ENCODE measurements around the gene STRIT1. TPM values are rescaled to one million over a fixed set of nuclear protein-coding genes. Genes with fewer than 3 reads are reported as not detected.
"Not testable (repeated sequence)": the region's sequence is repeated elsewhere in the genome, so short reads cannot be mapped to it uniquely, and the experiment has no call there.

STRIT1 gene
- total RNA-seq, 1 donor from 2014 or later, result not detected

- peaks cover 1% of the 10 kb centered on the region for H3K27me3 Mint-ChIP-seq
- no peaks in the 10 kb centered on the region for H3K36me3 Mint-ChIP-seq (ENCODE audit: low read depth)
- intact Hi-C loops (cut with micrococcal nuclease), result no loop called here
- H3K4me3 Mint-ChIP-seq, result no peak overlapping the region
- H3K9me3 Mint-ChIP-seq, result no peaks in the 10 kb centered on the region
- no peak for DNase-seq
- H3K4me1 Mint-ChIP-seq, result no peaks in the 10 kb centered on the region
- H3K27ac Mint-ChIP-seq, result no peak overlapping the region
Measured at GRCh38 chr3:155302891-155303290, 9.4 kb upstream of the STRIT1 start.

- Mint-ChIP-seq H3K36me3 (ENCODE audit: low read depth) (no peaks in the 10 kb centered on the region), H3K27ac (no peak overlapping the region), H3K4me3 (no peak overlapping the region), H3K4me1 (no peaks in the 10 kb centered on the region), H3K9me3 (no peaks in the 10 kb centered on the region), H3K27me3 (peaks cover 1% of the 10 kb centered on the region)
- DNase-seq, result no peak
- intact Hi-C loops (cut with micrococcal nuclease), result no loop called here
Measured at GRCh38 chr3:155302481-155302880, 9.0 kb upstream of the STRIT1 start.

- no peak for DNase-seq
- Mint-ChIP-seq H3K27me3 (no peaks in the 10 kb centered on the region), H3K9me3 (no peaks in the 10 kb centered on the region), H3K36me3 (ENCODE audit: low read depth) (no peaks in the 10 kb centered on the region), H3K27ac (no peak overlapping the region), H3K4me3 (no peak overlapping the region), H3K4me1 (no peaks in the 10 kb centered on the region)
- intact Hi-C loops (cut with micrococcal nuclease), result no loop called here
Measured at GRCh38 chr3:155297100-155297499, 3.6 kb upstream of the STRIT1 start.

GRCh38 chr3:155296413-155296812 is 2.9 kb upstream of the STRIT1 start:
- H3K27me3 Mint-ChIP-seq, result no peaks in the 10 kb centered on the region
- H3K36me3 Mint-ChIP-seq (ENCODE audit: low read depth), result no peaks in the 10 kb centered on the region
- intact Hi-C loops (cut with micrococcal nuclease), result no loop called here
- DNase-seq, result no peak
- no peaks in the 10 kb centered on the region for H3K9me3 Mint-ChIP-seq
- no peak overlapping the region for H3K27ac Mint-ChIP-seq
- no peaks in the 10 kb centered on the region for H3K4me1 Mint-ChIP-seq
- H3K4me3 Mint-ChIP-seq, result no peak overlapping the region

GRCh38 chr3:155292693-155293092 is 790 bp downstream of the STRIT1 start:
- no peaks in the 10 kb centered on the region for H3K4me1 Mint-ChIP-seq
- no peak for DNase-seq
- no peaks in the 10 kb centered on the region for H3K36me3 Mint-ChIP-seq (ENCODE audit: low read depth)
- peaks cover 1% of the 10 kb centered on the region for H3K27me3 Mint-ChIP-seq
- H3K9me3 Mint-ChIP-seq, result no peaks in the 10 kb centered on the region
- no peak overlapping the region for H3K4me3 Mint-ChIP-seq
- H3K27ac Mint-ChIP-seq, result no peak overlapping the region
- intact Hi-C loops (cut with micrococcal nuclease), result no loop called here

GRCh38 chr3:155292133-155292532 is 1.4 kb downstream of the STRIT1 start:
- H3K4me3 Mint-ChIP-seq, result no peak overlapping the region
- H3K9me3 Mint-ChIP-seq, result no peaks in the 10 kb centered on the region
- no peaks in the 10 kb centered on the region for H3K4me1 Mint-ChIP-seq

GRCh38 chr3:155286736-155287135 is 6.7 kb downstream of the STRIT1 start:
- Mint-ChIP-seq H3K9me3 (no peaks in the 10 kb centered on the region), H3K4me3 (no peak overlapping the region), H3K27me3 (peaks cover 1% of the 10 kb centered on the region), H3K4me1 (no peaks in the 10 kb centered on the region), H3K27ac (no peak overlapping the region), H3K36me3 (ENCODE audit: low read depth) (no peaks in the 10 kb centered on the region)
- DNase-seq, result no peak
- intact Hi-C loops (cut with micrococcal nuclease), result no loop called here

More at GRCh38 chr3:155292133-155292532, 1.4 kb downstream of the STRIT1 start:
- DNase-seq, result no peak
- peaks cover 1% of the 10 kb centered on the region for H3K27me3 Mint-ChIP-seq
- H3K27ac Mint-ChIP-seq, result no peak overlapping the region
- intact Hi-C loops (cut with micrococcal nuclease), result no loop called here
- no peaks in the 10 kb centered on the region for H3K36me3 Mint-ChIP-seq (ENCODE audit: low read depth)

- Mint-ChIP-seq H3K4me1 (no peaks in the 10 kb centered on the region), H3K4me3 (no peak overlapping the region), H3K36me3 (ENCODE audit: low read depth) (no peaks in the 10 kb centered on the region), H3K9me3 (no peaks in the 10 kb centered on the region), H3K27me3 (peaks cover 1% of the 10 kb centered on the region), H3K27ac (no peak overlapping the region)
- intact Hi-C loops (cut with micrococcal nuclease), result no loop called here
- DNase-seq, result no peak
Measured at GRCh38 chr3:155285936-155286335, 7.5 kb downstream of the STRIT1 start.

- H3K27ac Mint-ChIP-seq, result no peak overlapping the region
- H3K9me3 Mint-ChIP-seq, result no peaks in the 10 kb centered on the region
- H3K36me3 Mint-ChIP-seq (ENCODE audit: low read depth), result no peaks in the 10 kb centered on the region
- no peak overlapping the region for H3K4me3 Mint-ChIP-seq
- intact Hi-C loops (cut with micrococcal nuclease), result no loop called here
- DNase-seq, result no peak
- no peaks in the 10 kb centered on the region for H3K27me3 Mint-ChIP-seq
- H3K4me1 Mint-ChIP-seq, result no peaks in the 10 kb centered on the region
Measured at GRCh38 chr3:155283092-155284056, 10.1 kb downstream of the STRIT1 start.

GRCh38 chr3:155282385-155283091 is 10.9 kb downstream of the STRIT1 start:
- Mint-ChIP-seq H3K9me3 (no peaks in the 10 kb centered on the region), H3K27ac (no peak overlapping the region), H3K4me1 (no peaks in the 10 kb centered on the region)

GRCh38 chr3:155281912-155282311 is 11.6 kb downstream of the STRIT1 start:
- Mint-ChIP-seq H3K9me3 (no peaks in the 10 kb centered on the region), H3K27me3 (no peaks in the 10 kb centered on the region), H3K36me3 (ENCODE audit: low read depth) (no peaks in the 10 kb centered on the region), H3K27ac (no peak overlapping the region), H3K4me3 (no peak overlapping the region), H3K4me1 (no peaks in the 10 kb centered on the region)
- DNase-seq, result no peak
- intact Hi-C loops (cut with micrococcal nuclease), result no loop called here

More at GRCh38 chr3:155282385-155283091, 10.9 kb downstream of the STRIT1 start:
- no peak overlapping the region for H3K4me3 Mint-ChIP-seq
- no peaks in the 10 kb centered on the region for H3K27me3 Mint-ChIP-seq
- no peaks in the 10 kb centered on the region for H3K36me3 Mint-ChIP-seq (ENCODE audit: low read depth)
- DNase-seq, result no peak
- intact Hi-C loops (cut with micrococcal nuclease), result no loop called here

- H3K27me3 Mint-ChIP-seq; intact Hi-C loops (cut with micrococcal nuclease); DNase-seq; H3K27ac Mint-ChIP-seq; H3K36me3 Mint-ChIP-seq (ENCODE audit: low read depth); H3K9me3 Mint-ChIP-seq; H3K4me1 Mint-ChIP-seq; H3K4me3 Mint-ChIP-seq: not testable (repeated sequence)
Measured at GRCh38 chr3:155276089-155276488, 17.4 kb downstream of the STRIT1 start.

GRCh38 chr3:155275159-155275754 is 18.2 kb downstream of the STRIT1 start:
- DNase-seq; H3K27ac Mint-ChIP-seq; H3K4me3 Mint-ChIP-seq; intact Hi-C loops (cut with micrococcal nuclease); H3K4me1 Mint-ChIP-seq; H3K36me3 Mint-ChIP-seq (ENCODE audit: low read depth); H3K27me3 Mint-ChIP-seq; H3K9me3 Mint-ChIP-seq: not testable (repeated sequence)

- H3K27me3 Mint-ChIP-seq; H3K4me1 Mint-ChIP-seq; H3K4me3 Mint-ChIP-seq; H3K36me3 Mint-ChIP-seq (ENCODE audit: low read depth); H3K27ac Mint-ChIP-seq; H3K9me3 Mint-ChIP-seq; DNase-seq; intact Hi-C loops (cut with micrococcal nuclease): not testable (repeated sequence)
Measured at GRCh38 chr3:155274435-155274834, 19.0 kb downstream of the STRIT1 start.
